ENCODE data around the gene ETNK1.

GRCh38 chr12:22728987-22729386 is 104.0 kb downstream of the ETNK1 start:
- TF ChIP-seq CTCF (IDR thresholded peaks at IDR 0.05; ENCODE audit: borderline replicate concordance, extremely low read depth, low read length, poor library complexity, severe bottlenecking) = no peak
- no peak for TF ChIP-seq EZH2 (IDR thresholded peaks at IDR 0.05; ENCODE audit: borderline replicate concordance, low read depth, low read length, severe bottlenecking)

All from DND-41 (cell line).